ENCODE measurements around the gene MRPS15.

DNA sequence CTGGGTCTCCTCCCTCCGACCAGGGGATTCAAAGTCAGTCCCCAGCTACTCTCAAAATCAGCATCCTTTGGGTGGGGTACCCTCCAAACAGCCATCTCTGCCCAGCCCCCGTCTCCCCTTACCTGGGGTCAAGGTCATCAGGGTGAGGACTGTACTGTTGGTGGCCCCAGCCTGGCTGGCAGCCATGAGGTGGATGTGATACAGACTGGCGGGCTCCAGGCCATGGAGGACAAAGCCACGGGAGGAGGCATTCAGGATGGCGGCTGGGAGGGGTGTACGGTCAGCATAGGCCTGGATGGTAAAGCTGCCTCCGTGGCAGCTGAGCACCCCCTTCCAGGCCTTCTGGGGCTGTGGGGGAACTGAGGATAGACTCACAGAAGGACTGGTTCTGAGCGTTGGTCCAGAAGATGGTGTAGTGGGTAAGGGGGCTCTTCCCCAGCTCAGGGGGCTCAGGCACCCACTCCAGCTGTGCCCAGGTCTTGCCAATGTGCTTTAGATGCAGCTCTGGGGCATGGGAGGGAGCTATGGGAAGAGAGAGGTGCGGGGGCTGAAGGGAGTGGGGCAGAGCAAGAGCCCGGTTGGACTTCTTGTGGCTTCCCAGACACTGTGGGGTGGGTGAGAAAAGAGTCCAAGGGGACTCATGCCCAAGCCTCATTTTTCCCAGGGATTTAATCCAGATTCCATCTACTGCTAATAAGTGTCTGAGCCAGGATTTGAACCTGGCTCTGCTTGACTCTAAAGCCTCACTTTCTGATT is 3.7 kb upstream of the MRPS15 start:
- TF ChIP-seq, protein P1, sequence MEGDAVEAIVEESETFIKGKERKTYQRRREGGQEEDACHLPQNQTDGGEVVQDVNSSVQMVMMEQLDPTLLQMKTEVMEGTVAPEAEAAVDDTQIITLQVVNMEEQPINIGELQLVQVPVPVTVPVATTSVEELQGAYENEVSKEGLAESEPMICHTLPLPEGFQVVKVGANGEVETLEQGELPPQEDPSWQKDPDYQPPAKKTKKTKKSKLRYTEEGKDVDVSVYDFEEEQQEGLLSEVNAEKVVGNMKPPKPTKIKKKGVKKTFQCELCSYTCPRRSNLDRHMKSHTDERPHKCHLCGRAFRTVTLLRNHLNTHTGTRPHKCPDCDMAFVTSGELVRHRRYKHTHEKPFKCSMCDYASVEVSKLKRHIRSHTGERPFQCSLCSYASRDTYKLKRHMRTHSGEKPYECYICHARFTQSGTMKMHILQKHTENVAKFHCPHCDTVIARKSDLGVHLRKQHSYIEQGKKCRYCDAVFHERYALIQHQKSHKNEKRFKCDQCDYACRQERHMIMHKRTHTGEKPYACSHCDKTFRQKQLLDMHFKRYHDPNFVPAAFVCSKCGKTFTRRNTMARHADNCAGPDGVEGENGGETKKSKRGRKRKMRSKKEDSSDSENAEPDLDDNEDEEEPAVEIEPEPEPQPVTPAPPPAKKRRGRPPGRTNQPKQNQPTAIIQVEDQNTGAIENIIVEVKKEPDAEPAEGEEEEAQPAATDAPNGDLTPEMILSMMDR (IDR thresholded peaks at IDR 0.05; ENCODE audit: insufficient read depth, low read depth, low read length), result no peak
- no peak for TF ChIP-seq EZH2 (IDR thresholded peaks at IDR 0.05; ENCODE audit: insufficient read depth, low read length)
